Measurements from ENCODE around the gene DYNC1I1. TPM values are rescaled to one million over a fixed set of nuclear protein-coding genes. Genes with fewer than 3 reads are reported as not detected.
A peak's percentile ranks its signal among the peaks of the same experiment; 100 is the strongest.

Gene DYNC1I1
- total and polyA plus RNA-seq, 2 of the 4 experiments (the other 2 are of a cell fraction), result under 0.01 to 0.15 TPM

- no peak overlapping the region for H4K5ac ChIP-seq (ENCODE audit: low read depth, low read length)
- H3K4ac ChIP-seq (ENCODE audit: low read depth, low read length), result no peak overlapping the region
- no peaks in the 10 kb centered on the region for H3K79me1 ChIP-seq (ENCODE audit: low read depth in 1 of 2, low read length in 2 of 2)
- no peak overlapping the region for H3K4me2 ChIP-seq (ENCODE audit: low read depth, low read length)
- H4K8ac ChIP-seq (ENCODE audit: low read depth in 2 of 2, low read length in 2 of 2), result no peak overlapping the region
- no peak for TF ChIP-seq RCOR1 (IDR thresholded peaks at IDR 0.05; ENCODE audit: insufficient replicate concordance, low read length)
- TF ChIP-seq MXI1 (IDR thresholded peaks at IDR 0.05; ENCODE audit: borderline replicate concordance, low read depth, low read length), result no peak
- TF ChIP-seq BHLHE40 (IDR thresholded peaks at IDR 0.05; ENCODE audit: low read depth, low read length), result no peak
- H4K20me1 ChIP-seq (ENCODE audit: insufficient read depth, low read length), result no peaks in the 10 kb centered on the region
- POLR2A ChIA-PET (ENCODE audit: unreplicated experiment), result no interaction called here
- H2AK5ac ChIP-seq (ENCODE audit: low read depth, low read length), result no peak overlapping the region
- H2AFZ ChIP-seq (replicated peaks; ENCODE audit: low read length, poor library complexity), result no peak overlapping the region
- H3K9ac ChIP-seq (ENCODE audit: low read depth, low read length), result no peak overlapping the region
- no peak overlapping the region for H3K27ac ChIP-seq (ENCODE audit: insufficient read depth, low read length)
- no peak overlapping the region for H3K4me3 ChIP-seq (ENCODE audit: insufficient read depth, low read depth, low read length)
- H2BK20ac ChIP-seq (ENCODE audit: low read depth, low read length), result no peak overlapping the region
- ATAC-seq (ENCODE audit: low read depth) (no peak), DNase-seq (peak; percentile 3)
- H3K9me3 ChIP-seq (ENCODE audit: control insufficient read depth, insufficient read depth, low read length), result no peaks in the 10 kb centered on the region
- H3K27me3 ChIP-seq (ENCODE audit: control insufficient read depth, insufficient read depth, low read length), result no peaks in the 10 kb centered on the region
- no peak overlapping the region for H4K91ac ChIP-seq (ENCODE audit: insufficient read depth, low read depth, low read length)
- intact Hi-C loops (cut with micrococcal nuclease), result no loop called here
- H2BK120ac ChIP-seq (ENCODE audit: low read depth, low read length), result no peak overlapping the region
- no peaks in the 10 kb centered on the region for H3K4me1 ChIP-seq (ENCODE audit: control insufficient read depth, insufficient read depth, low read length)
- no peaks in the 10 kb centered on the region for H3K36me3 ChIP-seq (ENCODE audit: control insufficient read depth, insufficient read depth, low read length)
- no peak overlapping the region for H2AK9ac ChIP-seq (replicated peaks; ENCODE audit: low read depth, low read length, poor library complexity)
- H2BK5ac ChIP-seq (ENCODE audit: low read depth, low read length, poor library complexity, severe bottlenecking), result no peak overlapping the region
- in situ Hi-C loops (cut with MboI; ENCODE audit: low sequenced_read_pairs), result no loop called here
- no peaks in the 10 kb centered on the region for H3K9me1 ChIP-seq (ENCODE audit: insufficient read depth, low read length)
- dilution Hi-C loops (cut with HindIII; ENCODE audit: low sequenced_read_pairs, unreplicated experiment), result no loop called here
- no peak overlapping the region for H3K14ac ChIP-seq (replicated peaks; ENCODE audit: low read depth, low read length)
- CTCF ChIA-PET, result interaction anchor here (1.1 kb wide), 1 partner anchor 10 kb away, joined by 3 read pairs; no protein-coding TSS in a partner anchor
- no peak overlapping the region for H2BK15ac ChIP-seq (ENCODE audit: low read depth, low read length)
- H3K23ac ChIP-seq (ENCODE audit: low read depth, low read length), result no peak overlapping the region
- H3K56ac ChIP-seq (ENCODE audit: extremely low read depth, insufficient read depth, low read length), result no peak overlapping the region
- no CpG with 5 or more reads among the region's 2 CpGs for WGBS, 2 experiments (ENCODE audit: extremely low coverage in 2 of 2, insufficient read length in 1 of 2)
- no TSS peak for BruUV-seq (replicated peaks)
- no peak overlapping the region for H3K18ac ChIP-seq (ENCODE audit: low read depth, low read length)
These were observed 88.7 kb downstream of the DYNC1I1 start for GRCh38 chr7:95861041-95861440.
